ENCODE results near the gene EFNA2. TPM values are rescaled to one million over a fixed set of nuclear protein-coding genes. Genes with fewer than 3 reads are reported as not detected.

EFNA2 gene
- total RNA-seq, 2 donors from 2014 or later = not detected

GRCh38 chr19:1248786-1249297 lies 36.8 kb upstream of the EFNA2 start:
- peak overlapping the region; percentile 81 to 82 for H3K4me3 ChIP-seq
- peak overlapping the region; percentile 99 for H3K27ac ChIP-seq
- H3K27me3 ChIP-seq = no peaks in the 10 kb centered on the region
- H3K36me3 ChIP-seq = peaks cover 25% of the 10 kb centered on the region
- peak; percentile 88 to 97 for TF ChIP-seq CTCF (IDR thresholded peaks at IDR 0.05)
- DNase-seq (ENCODE audit: low spot score) = no peak
- H3K9me3 ChIP-seq = no peaks in the 10 kb centered on the region
- H3K4me1 ChIP-seq = peaks cover 0 to 75% of the 10 kb centered on the region in 2 donors

- Histone ChIP-seq H3K36me3 (peaks cover 31% of the 10 kb centered on the region), H3K4me3 (peak overlapping the region; percentile 81 to 82), H3K27ac (peak overlapping the region; percentile 99 to 100), H3K9me3 (no peaks in the 10 kb centered on the region), H3K4me1 (peaks cover 0 to 75% of the 10 kb centered on the region in 2 donors), H3K27me3 (no peaks in the 10 kb centered on the region)
- peak; percentile 96 for DNase-seq (ENCODE audit: low spot score)
- no peak for TF ChIP-seq CTCF (IDR thresholded peaks at IDR 0.05)
These were observed 36.2 kb upstream of the EFNA2 start for GRCh38 chr19:1249298-1249989.

- peaks cover 0 to 75% of the 10 kb centered on the region in 2 donors for H3K4me1 ChIP-seq
- no peak for TF ChIP-seq CTCF (IDR thresholded peaks at IDR 0.05)
- DNase-seq (ENCODE audit: low spot score) = no peak
These were observed 35.7 kb upstream of the EFNA2 start for GRCh38 chr19:1249990-1250436.

GRCh38 chr19:1250437-1251260 lies 35.0 kb upstream of the EFNA2 start:
- DNase-seq (ENCODE audit: low spot score) = no peak
- TF ChIP-seq CTCF (IDR thresholded peaks at IDR 0.05) = no peak

More at GRCh38 chr19:1249990-1250436, 35.7 kb upstream of the EFNA2 start:
- H3K36me3 ChIP-seq = peaks cover 34% of the 10 kb centered on the region
- no peaks in the 10 kb centered on the region for H3K27me3 ChIP-seq
- H3K27ac ChIP-seq = peak overlapping the region; percentile 97 to 100
- H3K4me3 ChIP-seq = peak overlapping the region; percentile 81 to 82
- H3K9me3 ChIP-seq = no peaks in the 10 kb centered on the region

DNA sequence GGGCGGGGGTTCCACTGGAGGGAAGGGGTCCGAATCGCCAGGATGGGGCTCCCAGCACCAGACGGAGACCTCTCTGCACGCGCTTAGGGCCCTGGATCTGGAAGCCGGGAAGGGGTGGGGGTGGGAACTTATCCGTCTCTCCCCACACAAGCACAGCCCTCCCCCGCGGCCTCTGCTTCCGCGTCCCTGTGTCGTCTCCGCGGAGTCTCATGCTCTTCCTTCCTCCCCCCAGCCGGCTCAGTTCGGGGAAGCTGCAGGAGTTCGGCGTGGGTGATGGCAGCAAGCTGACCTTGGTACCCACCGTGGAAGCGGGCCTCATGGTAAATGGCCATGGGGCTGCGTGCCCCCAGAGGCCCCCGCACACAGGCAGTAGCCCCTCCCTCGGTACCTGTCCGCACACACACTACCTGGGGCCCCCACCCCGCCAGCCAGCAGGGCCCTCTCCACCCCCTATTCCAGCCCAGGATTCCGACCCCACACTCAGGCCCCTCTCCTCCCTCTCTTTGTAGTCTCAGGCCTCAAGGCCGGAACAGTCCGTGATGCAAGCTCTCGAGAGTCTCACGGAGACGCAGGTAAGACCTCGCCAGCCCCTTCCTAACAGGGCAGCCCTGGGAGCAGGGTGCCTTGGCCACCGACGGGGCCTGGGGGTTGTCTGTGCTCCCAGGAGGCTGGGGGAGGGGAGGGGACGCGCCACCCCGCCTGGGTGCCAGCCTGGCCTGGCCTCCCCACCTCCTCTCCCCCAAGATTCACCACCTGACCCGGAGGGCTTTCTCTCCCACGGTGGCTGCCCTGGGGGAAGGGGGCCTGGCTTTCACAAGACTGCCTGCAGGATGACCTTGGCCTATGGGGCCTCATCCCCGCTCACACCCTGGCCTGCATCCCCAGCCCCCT lies 34.1 kb upstream of the EFNA2 start:
- no peak for DNase-seq (ENCODE audit: low spot score)
- Histone ChIP-seq H3K4me3 (peak overlapping the region; percentile 81 to 82), H3K27me3 (no peaks in the 10 kb centered on the region), H3K36me3 (peaks cover 49% of the 10 kb centered on the region), H3K4me1 (peaks cover 0 to 75% of the 10 kb centered on the region in 2 donors), H3K9me3 (no peaks in the 10 kb centered on the region), H3K27ac (peak overlapping the region; percentile 97 to 100)
- TF ChIP-seq CTCF (IDR thresholded peaks at IDR 0.05) = no peak

More at GRCh38 chr19:1250437-1251260, 35.0 kb upstream of the EFNA2 start:
- H3K36me3 ChIP-seq = peaks cover 40% of the 10 kb centered on the region
- no peaks in the 10 kb centered on the region for H3K27me3 ChIP-seq
- peaks cover 0 to 75% of the 10 kb centered on the region in 2 donors for H3K4me1 ChIP-seq
- H3K27ac ChIP-seq = peak overlapping the region; percentile 97 to 100
- peak overlapping the region; percentile 81 to 82 for H3K4me3 ChIP-seq
- H3K9me3 ChIP-seq = no peaks in the 10 kb centered on the region

All from right atrium auricular region (tissue), 2 donors.